Endothelial cell of umbilical vein (primary cell): ENCODE measurements around the gene SNHG17.

Experiments
- EZH2 ChIP-seq: IDR thresholded peaks from 2 replicates; pipeline ENCODE4 v1.6.1; 2012; ENCODE audit warnings: borderline replicate concordance, low read depth, mild to moderate bottlenecking, moderate library complexity, low read length, inconsistent platforms; ENCODE audit not compliant: severe bottlenecking
- FOS ChIP-seq: IDR thresholded peaks from 2 replicates; pipeline ENCODE4 v1.6.1; 2011; ENCODE audit warnings: mild to moderate bottlenecking, low read length, moderate library complexity, borderline replicate concordance; ENCODE audit not compliant: insufficient read depth
- GATA2 ChIP-seq: IDR thresholded peaks from 2 replicates; pipeline ENCODE4 v1.7.0; 2011; ENCODE audit warnings: low read depth, mild to moderate bottlenecking, moderate library complexity, mixed read lengths, low read length; ENCODE audit not compliant: insufficient read length, insufficient read depth
- POLR2A ChIP-seq: IDR thresholded peaks from 2 replicates; pipeline ENCODE4 v1.6.1; 2012; ENCODE audit warnings: low read depth, mild to moderate bottlenecking, control low read depth, low read length
- TF ChIP-seq, protein P1 (sequence below), 2 donors: IDR thresholded peaks; 1 replicate in 1 of 2; 2 replicates in 1 of 2; pipeline ENCODE4 v1.5.1; 2011; ENCODE audit warnings: low read length in 2 of 2, mild to moderate bottlenecking in 2 of 2, moderate library complexity in 2 of 2, control low read depth in 1 of 2, inconsistent platforms in 1 of 2, low read depth in 1 of 2; ENCODE audit not compliant: insufficient read depth in 1 of 2; ENCODE audit errors: extremely low read depth in 1 of 2
- TF ChIP-seq, protein P2 (sequence below): IDR thresholded peaks from 2 replicates; pipeline ENCODE4 v1.6.1; 2011; ENCODE audit not compliant: insufficient read depth, insufficient read length

DNA sequence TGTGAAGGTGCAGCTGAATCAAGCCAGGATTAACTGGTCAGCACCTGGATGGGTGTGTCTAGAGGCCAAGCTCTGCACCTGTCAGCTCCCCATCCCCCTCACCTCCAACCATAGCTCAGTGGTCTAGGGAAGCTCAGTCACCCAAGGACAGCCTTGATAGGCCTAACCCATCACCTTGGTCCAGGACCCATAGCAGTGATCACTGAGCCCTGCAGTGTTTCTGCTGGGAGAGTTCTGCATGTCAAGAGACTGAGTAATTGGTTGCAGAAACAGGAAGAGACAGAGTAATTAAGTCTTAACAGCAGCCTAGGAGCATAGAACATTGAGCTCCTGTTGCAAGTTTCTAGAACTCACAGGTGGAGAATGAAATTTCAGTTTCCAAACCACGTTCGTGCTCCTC lies 18.8 kb upstream of the SNHG17 start:
- TF ChIP-seq, protein P1, sequence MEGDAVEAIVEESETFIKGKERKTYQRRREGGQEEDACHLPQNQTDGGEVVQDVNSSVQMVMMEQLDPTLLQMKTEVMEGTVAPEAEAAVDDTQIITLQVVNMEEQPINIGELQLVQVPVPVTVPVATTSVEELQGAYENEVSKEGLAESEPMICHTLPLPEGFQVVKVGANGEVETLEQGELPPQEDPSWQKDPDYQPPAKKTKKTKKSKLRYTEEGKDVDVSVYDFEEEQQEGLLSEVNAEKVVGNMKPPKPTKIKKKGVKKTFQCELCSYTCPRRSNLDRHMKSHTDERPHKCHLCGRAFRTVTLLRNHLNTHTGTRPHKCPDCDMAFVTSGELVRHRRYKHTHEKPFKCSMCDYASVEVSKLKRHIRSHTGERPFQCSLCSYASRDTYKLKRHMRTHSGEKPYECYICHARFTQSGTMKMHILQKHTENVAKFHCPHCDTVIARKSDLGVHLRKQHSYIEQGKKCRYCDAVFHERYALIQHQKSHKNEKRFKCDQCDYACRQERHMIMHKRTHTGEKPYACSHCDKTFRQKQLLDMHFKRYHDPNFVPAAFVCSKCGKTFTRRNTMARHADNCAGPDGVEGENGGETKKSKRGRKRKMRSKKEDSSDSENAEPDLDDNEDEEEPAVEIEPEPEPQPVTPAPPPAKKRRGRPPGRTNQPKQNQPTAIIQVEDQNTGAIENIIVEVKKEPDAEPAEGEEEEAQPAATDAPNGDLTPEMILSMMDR (IDR thresholded peaks at IDR 0.05; ENCODE audit: extremely low read depth in 1 of 2, insufficient read depth in 1 of 2, low read depth in 1 of 2, low read length in 2 of 2) = no peak
- TF ChIP-seq FOS (no peak), EZH2 (no peak), POLR2A (no peak), GATA2 (no peak)
- TF ChIP-seq, protein P2, sequence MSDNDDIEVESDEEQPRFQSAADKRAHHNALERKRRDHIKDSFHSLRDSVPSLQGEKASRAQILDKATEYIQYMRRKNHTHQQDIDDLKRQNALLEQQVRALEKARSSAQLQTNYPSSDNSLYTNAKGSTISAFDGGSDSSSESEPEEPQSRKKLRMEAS = no peak
